LNCAP (cell line): ENCODE measurements around the gene PYROXD2.

Experiments used
- TF ChIP-seq, protein P1 (sequence below): fragments of 450-650 bp; IDR thresholded peaks from 2 replicates; pipeline ENCODE4 v1.5.1; 2017; ENCODE audit warnings: mild to moderate bottlenecking

The PYROXD2 gene

GRCh38 chr10:98456686-98457482 is 41.9 kb upstream of the PYROXD2 start:
- TF ChIP-seq, protein P1, sequence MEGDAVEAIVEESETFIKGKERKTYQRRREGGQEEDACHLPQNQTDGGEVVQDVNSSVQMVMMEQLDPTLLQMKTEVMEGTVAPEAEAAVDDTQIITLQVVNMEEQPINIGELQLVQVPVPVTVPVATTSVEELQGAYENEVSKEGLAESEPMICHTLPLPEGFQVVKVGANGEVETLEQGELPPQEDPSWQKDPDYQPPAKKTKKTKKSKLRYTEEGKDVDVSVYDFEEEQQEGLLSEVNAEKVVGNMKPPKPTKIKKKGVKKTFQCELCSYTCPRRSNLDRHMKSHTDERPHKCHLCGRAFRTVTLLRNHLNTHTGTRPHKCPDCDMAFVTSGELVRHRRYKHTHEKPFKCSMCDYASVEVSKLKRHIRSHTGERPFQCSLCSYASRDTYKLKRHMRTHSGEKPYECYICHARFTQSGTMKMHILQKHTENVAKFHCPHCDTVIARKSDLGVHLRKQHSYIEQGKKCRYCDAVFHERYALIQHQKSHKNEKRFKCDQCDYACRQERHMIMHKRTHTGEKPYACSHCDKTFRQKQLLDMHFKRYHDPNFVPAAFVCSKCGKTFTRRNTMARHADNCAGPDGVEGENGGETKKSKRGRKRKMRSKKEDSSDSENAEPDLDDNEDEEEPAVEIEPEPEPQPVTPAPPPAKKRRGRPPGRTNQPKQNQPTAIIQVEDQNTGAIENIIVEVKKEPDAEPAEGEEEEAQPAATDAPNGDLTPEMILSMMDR, result no peak

GRCh38 chr10:98456043-98456570 is 41.1 kb upstream of the PYROXD2 start:
- TF ChIP-seq, protein P1, result no peak

- TF ChIP-seq, protein P1, result no peak
Measured at GRCh38 chr10:98453729-98454128, 38.7 kb upstream of the PYROXD2 start.

DNA sequence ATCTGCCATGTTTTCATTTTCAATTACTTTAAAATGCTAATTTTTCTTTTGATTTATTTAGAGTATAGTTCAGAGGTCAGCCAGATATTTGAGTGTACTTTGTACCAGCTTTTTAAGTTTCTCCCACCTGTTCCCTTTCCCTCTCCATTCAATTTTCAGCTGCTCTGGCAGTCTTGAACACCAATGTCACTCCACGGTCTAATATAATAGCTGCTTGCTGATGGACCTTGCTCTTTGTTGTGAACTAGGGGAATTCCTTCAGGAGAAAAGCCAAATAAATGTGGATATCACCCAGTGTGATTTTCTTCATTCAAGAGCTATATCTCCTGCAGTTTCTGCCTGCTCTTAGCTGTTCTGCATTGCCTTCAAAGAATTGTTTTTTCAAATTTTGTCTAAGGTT is 35.6 kb upstream of the PYROXD2 start:
- TF ChIP-seq, protein P1, result no peak

DNA sequence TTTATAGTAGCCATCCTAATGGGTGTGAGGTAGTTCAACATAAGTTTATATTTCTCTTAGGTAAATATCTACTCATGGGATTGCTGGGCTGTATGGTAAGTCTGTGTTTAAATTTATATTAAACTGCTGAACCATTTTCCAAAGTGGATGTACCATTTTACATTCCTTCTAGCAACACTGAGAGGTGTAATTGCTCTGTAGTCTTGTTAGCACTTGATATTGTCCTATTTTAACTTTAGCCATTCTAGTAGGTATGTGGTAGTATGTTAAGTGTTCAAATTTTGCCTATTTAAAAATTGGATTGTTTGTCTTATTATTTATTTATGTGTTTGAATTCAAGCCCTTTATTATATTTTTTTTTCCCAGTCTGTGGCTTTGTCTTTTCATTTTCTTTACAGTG is 34.3 kb upstream of the PYROXD2 start:
- TF ChIP-seq, protein P1, result no peak

GRCh38 chr10:98446661-98447221 is 31.8 kb upstream of the PYROXD2 start, which contains the start of gene HPS1:
TSS of gene HPS1 (minus strand) at chr10:98446935. CDS start at chr10:98443240, 3,695 bp downstream.
- TF ChIP-seq, protein P1, result no peak

GRCh38 chr10:98446151-98446660 is 31.2 kb upstream of the PYROXD2 start:
- TF ChIP-seq, protein P1, result no peak
